ENCODE results near the gene DDHD1. TPM values are rescaled to one million over a fixed set of nuclear protein-coding genes. Genes with fewer than 3 reads are reported as not detected.

The DDHD1 gene
- polyA plus RNA-seq, 1 of the 3 experiments (the other 2 are of a cell fraction) = 1.9 TPM

GRCh38 chr14:53127832-53128231 is 25.3 kb downstream of the DDHD1 start:
- Histone ChIP-seq H3K4me3 (ENCODE audit: low read depth in 2 of 2, low read length in 1 of 2) (no peak overlapping the region), H2AFZ (ENCODE audit: low read depth) (no peak overlapping the region), H3K27me3 (ENCODE audit: insufficient read depth) (no peaks in the 10 kb centered on the region), H3K9ac (no peak overlapping the region), H4K20me1 (ENCODE audit: insufficient read depth) (no peaks in the 10 kb centered on the region), H3K9me2 (no peaks in the 10 kb centered on the region), H3F3A (replicated peaks; ENCODE audit: insufficient read depth) (peaks cover 2% of the 10 kb centered on the region), H3K4me2 (no peak overlapping the region), H3K9me3 (no peaks in the 10 kb centered on the region), H3K27ac (ENCODE audit: low read depth in 2 of 2, low read length in 1 of 2) (no peak overlapping the region), H3K36me3 (replicated peaks in 1 of 2; ENCODE audit: control insufficient read depth in 1 of 2, insufficient read depth in 2 of 2, low read length in 1 of 2) (no peaks in the 10 kb centered on the region), H3K4me1 (ENCODE audit: control insufficient read depth in 1 of 2, insufficient read depth in 2 of 2, low read depth in 1 of 2, low read length in 1 of 2) (no peaks in the 10 kb centered on the region), H3K79me2 (ENCODE audit: insufficient read depth) (no peaks in the 10 kb centered on the region)
- ChIA-PET CTCF (interaction anchor here (1.7 kb wide), 1 partner anchor 178 kb away, joined by 4 read pairs; no protein-coding TSS in a partner anchor), POLR2A (no interaction called here)
- no peak for DNase-seq
- TF ChIP-seq POLR2AphosphoS5 (IDR thresholded peaks at IDR 0.05; ENCODE audit: low read depth, low read length) = no peak
- TF ChIP-seq FOSL2 (IDR thresholded peaks at IDR 0.05; ENCODE audit: borderline replicate concordance, low read depth) = no peak
- 91% methylated on average over 7 of the region's 7 CpGs for WGBS (ENCODE audit: low lambda C conversion rate)

GRCh38 chr14:53127151-53127550 is 26.0 kb downstream of the DDHD1 start:
- Histone ChIP-seq H3K9me2 (no peaks in the 10 kb centered on the region), H3K79me2 (ENCODE audit: insufficient read depth) (no peaks in the 10 kb centered on the region), H3K4me2 (no peak overlapping the region), H3K27me3 (ENCODE audit: insufficient read depth) (no peaks in the 10 kb centered on the region), H2AFZ (ENCODE audit: low read depth) (no peak overlapping the region), H3K36me3 (replicated peaks in 1 of 2; ENCODE audit: control insufficient read depth in 1 of 2, insufficient read depth in 2 of 2, low read length in 1 of 2) (no peaks in the 10 kb centered on the region), H3K9ac (no peak overlapping the region), H3K4me3 (ENCODE audit: low read depth in 2 of 2, low read length in 1 of 2) (no peak overlapping the region), H4K20me1 (ENCODE audit: insufficient read depth) (no peaks in the 10 kb centered on the region), H3K27ac (ENCODE audit: low read depth in 2 of 2, low read length in 1 of 2) (no peak overlapping the region), H3K9me3 (no peaks in the 10 kb centered on the region), H3F3A (replicated peaks; ENCODE audit: insufficient read depth) (peaks cover 2% of the 10 kb centered on the region), H3K4me1 (ENCODE audit: control insufficient read depth in 1 of 2, insufficient read depth in 2 of 2, low read depth in 1 of 2, low read length in 1 of 2) (no peaks in the 10 kb centered on the region)
- CTCF ChIA-PET = interaction anchor here (1.7 kb wide), 1 partner anchor 179 kb away, joined by 4 read pairs; no protein-coding TSS in a partner anchor
- DNase-seq = no peak
- TF ChIP-seq MEF2A (IDR thresholded peaks at IDR 0.05; ENCODE audit: borderline replicate concordance, low read depth) = no peak
- no peak for TF ChIP-seq SMC3 (IDR thresholded peaks at IDR 0.05; ENCODE audit: low read depth, low read length)
- no peak for TF ChIP-seq CHD2 (IDR thresholded peaks at IDR 0.05; ENCODE audit: low read length, partially characterized antibody)
- TF ChIP-seq CTCF (IDR thresholded peaks at IDR 0.05) = no peak
- TF ChIP-seq GATA2 (CRISPR knock-in tag; IDR thresholded peaks at IDR 0.05) = no peak
- TF ChIP-seq RFX5 (IDR thresholded peaks at IDR 0.05; ENCODE audit: low read length) = no peak
- no peak for TF ChIP-seq GABPA (IDR thresholded peaks at IDR 0.05; ENCODE audit: low read depth)
- TF ChIP-seq FOXJ3 (CRISPR knock-in tag; IDR thresholded peaks at IDR 0.05) = no peak
- WGBS (ENCODE audit: low lambda C conversion rate) = 85% methylated on average over 1 of the region's 1 CpG
- POLR2A ChIA-PET = no interaction called here

- Histone ChIP-seq H2AFZ (ENCODE audit: low read depth) (no peak overlapping the region), H3K9me3 (no peaks in the 10 kb centered on the region), H3K4me2 (no peak overlapping the region), H3F3A (replicated peaks; ENCODE audit: insufficient read depth) (peaks cover 2% of the 10 kb centered on the region), H3K4me3 (ENCODE audit: low read depth in 2 of 2, low read length in 1 of 2) (no peak overlapping the region), H4K20me1 (ENCODE audit: insufficient read depth) (no peaks in the 10 kb centered on the region), H3K36me3 (replicated peaks in 1 of 2; ENCODE audit: control insufficient read depth in 1 of 2, insufficient read depth in 2 of 2, low read length in 1 of 2) (no peaks in the 10 kb centered on the region), H3K4me1 (ENCODE audit: control insufficient read depth in 1 of 2, insufficient read depth in 2 of 2, low read depth in 1 of 2, low read length in 1 of 2) (no peaks in the 10 kb centered on the region), H3K79me2 (ENCODE audit: insufficient read depth) (no peaks in the 10 kb centered on the region), H3K27me3 (ENCODE audit: insufficient read depth) (no peaks in the 10 kb centered on the region), H3K27ac (ENCODE audit: low read depth in 2 of 2, low read length in 1 of 2) (no peak overlapping the region), H3K9me2 (no peaks in the 10 kb centered on the region), H3K9ac (no peak overlapping the region)
- CTCF ChIA-PET = interaction anchor here (1.7 kb wide), 1 partner anchor 179 kb away, joined by 4 read pairs; no protein-coding TSS in a partner anchor
- POLR2A ChIA-PET = no interaction called here
- 75% methylated on average over 6 of the region's 6 CpGs for WGBS (ENCODE audit: low lambda C conversion rate)
- DNase-seq = no peak
- TF ChIP-seq RXRA (IDR thresholded peaks at IDR 0.05; ENCODE audit: borderline replicate concordance, low read depth) = no peak
- TF ChIP-seq YY1 (IDR thresholded peaks at IDR 0.05; ENCODE audit: low read depth) = no peak
- no peak for TF ChIP-seq ELF1 (IDR thresholded peaks at IDR 0.05)
- no peak for TF ChIP-seq CHD2 (IDR thresholded peaks at IDR 0.05; ENCODE audit: low read length, partially characterized antibody)
- TF ChIP-seq TCF12 (IDR thresholded peaks at IDR 0.05) = no peak
These were observed 26.4 kb downstream of the DDHD1 start for GRCh38 chr14:53126731-53127130.

All from SK-N-SH (cell line).